ENCODE data around the gene PPFIBP2.

Gene PPFIBP2

GRCh38 chr11:7636350-7636749, 122.6 kb downstream of the PPFIBP2 start:
- H3K4me3 ChIP-seq (ENCODE audit: low read length): no peak overlapping the region
- DNase-seq (ENCODE audit: low read depth): no peak
- TF ChIP-seq CTCF (conservative IDR thresholded peaks at IDR 0.05; ENCODE audit: low read depth, low read length): no peak

GRCh38 chr11:7637447-7638157, 123.8 kb downstream of the PPFIBP2 start:
- no peak for TF ChIP-seq CTCF (conservative IDR thresholded peaks at IDR 0.05; ENCODE audit: low read depth, low read length)
- DNase-seq (ENCODE audit: low read depth): no peak
- no peak overlapping the region for H3K4me3 ChIP-seq (ENCODE audit: low read length)

- no peak for TF ChIP-seq CTCF (conservative IDR thresholded peaks at IDR 0.05; ENCODE audit: low read depth, low read length)
- DNase-seq (ENCODE audit: low read depth): no peak
- no peak overlapping the region for H3K4me3 ChIP-seq (ENCODE audit: low read length)
Observed at GRCh38 chr11:7638710-7639642, 125.2 kb downstream of the PPFIBP2 start.

GRCh38 chr11:7639643-7640025, 125.8 kb downstream of the PPFIBP2 start:
- H3K4me3 ChIP-seq (ENCODE audit: low read length): no peak overlapping the region
- no peak for TF ChIP-seq CTCF (conservative IDR thresholded peaks at IDR 0.05; ENCODE audit: low read depth, low read length)
- DNase-seq (ENCODE audit: low read depth): no peak

GRCh38 chr11:7640816-7641215, 127.0 kb downstream of the PPFIBP2 start:
- DNase-seq (ENCODE audit: low read depth): no peak
- H3K4me3 ChIP-seq (ENCODE audit: low read length): no peak overlapping the region
- TF ChIP-seq CTCF (conservative IDR thresholded peaks at IDR 0.05; ENCODE audit: low read depth, low read length): no peak

- DNase-seq (ENCODE audit: low read depth): no peak
- TF ChIP-seq CTCF (conservative IDR thresholded peaks at IDR 0.05; ENCODE audit: low read depth, low read length): no peak
- no peak overlapping the region for H3K4me3 ChIP-seq (ENCODE audit: low read length)
Observed at GRCh38 chr11:7642747-7643146, 128.9 kb downstream of the PPFIBP2 start.
